GM13977 (cell line): ENCODE data around the gene IMPG2.

Experiments used
- DNase-seq: peaks from one replicate; pipeline ENCODE4 v3.0.0; 2012; ENCODE audit warnings: low spot score
- CTCF ChIP-seq: IDR thresholded peaks from 2 replicates; pipeline ENCODE4 v1.5.1; 2012; ENCODE audit warnings: mild to moderate bottlenecking, control low read depth; ENCODE audit not compliant: insufficient read depth; ENCODE audit errors: extremely low read depth, missing control alignments
- in situ Hi-C: fragments of 300-500 bp; cut with MboI; formaldehyde crosslinking; loops from one replicate; pipeline ENCODE4 v1.12.0; 2022; ENCODE audit warnings: low sequenced_read_pairs, low pct_unique_long_range_greater_than_20kb, mixed read lengths, inconsistent platforms; ENCODE audit not compliant: unreplicated experiment

IMPG2 gene

GRCh38 chr3:101223016-101223415 lies 97.4 kb downstream of the IMPG2 start:
- in situ Hi-C loops: no loop called here
- no peak for TF ChIP-seq CTCF
- DNase-seq: no peak

GRCh38 chr3:101219842-101220560 lies 100.4 kb downstream of the IMPG2 start:
- in situ Hi-C loops: no loop called here
- TF ChIP-seq CTCF: no peak
- no peak for DNase-seq

GRCh38 chr3:101217472-101218245 lies 102.7 kb downstream of the IMPG2 start:
- no peak for TF ChIP-seq CTCF
- in situ Hi-C loops: no loop called here
- no peak for DNase-seq

- DNase-seq: no peak
- TF ChIP-seq CTCF: no peak
- in situ Hi-C loops: no loop called here
These were observed 103.5 kb downstream of the IMPG2 start for GRCh38 chr3:101216710-101217465.

GRCh38 chr3:101212730-101213129 lies 107.6 kb downstream of the IMPG2 start:
- in situ Hi-C loops: no loop called here
- no peak for DNase-seq
- TF ChIP-seq CTCF: no peak

- no peak for TF ChIP-seq CTCF
- in situ Hi-C loops: no loop called here
- DNase-seq: no peak
These were observed 116.1 kb downstream of the IMPG2 start for GRCh38 chr3:101204246-101204645.
